H9 (cell line): Measurements from ENCODE around the gene NDC80. TPM values are rescaled to one million over a fixed set of nuclear protein-coding genes. Genes with fewer than 3 reads are reported as not detected.

Source experiments
- DNase-seq: peaks from one replicate; pipeline ENCODE4 v3.0.0-alpha.2; 2017
- H2AFZ ChIP-seq: one replicate; pipeline ENCODE4 v1.6.1; 2013; ENCODE audit warnings: mild to moderate bottlenecking, low read length, control low read depth, moderate library complexity
- H2AK5ac ChIP-seq: 2 replicates; pipeline ENCODE4 v1.6.1; 2013; ENCODE audit warnings: low read length, control low read depth, mixed read lengths; ENCODE audit not compliant: insufficient read length
- H2BK120ac ChIP-seq: one replicate; pipeline ENCODE4 v1.6.1; 2013; ENCODE audit warnings: low read depth, mild to moderate bottlenecking, low read length, control low read depth, inconsistent platforms; ENCODE audit not compliant: poor library complexity, severe bottlenecking
- H2BK12ac ChIP-seq: 2 replicates; pipeline ENCODE4 v1.6.1; 2013; ENCODE audit warnings: low read length, control low read depth, mixed read lengths, low read depth; ENCODE audit not compliant: insufficient read length
- H2BK15ac ChIP-seq: 2 replicates; pipeline ENCODE4 v1.6.1; 2013; ENCODE audit warnings: low read depth, low read length, control low read depth
- H2BK20ac ChIP-seq: one replicate; pipeline ENCODE4 v1.6.1; 2013; ENCODE audit warnings: low read depth, mild to moderate bottlenecking, low read length, control low read depth, inconsistent platforms; ENCODE audit not compliant: poor library complexity, severe bottlenecking
- H2BK5ac ChIP-seq: 2 replicates; pipeline ENCODE4 v1.6.1; 2013; ENCODE audit warnings: low read length, control low read depth, mixed read lengths; ENCODE audit not compliant: insufficient read length
- H3K14ac ChIP-seq: 2 replicates; pipeline ENCODE4 v1.6.1; 2013; ENCODE audit warnings: low read length, control low read depth; ENCODE audit not compliant: insufficient read depth
- H3K18ac ChIP-seq: 2 replicates; pipeline ENCODE4 v1.6.1; 2013; ENCODE audit warnings: low read depth, mild to moderate bottlenecking, mixed read lengths, low read length, control low read depth; ENCODE audit not compliant: insufficient read length
- H3K23ac ChIP-seq: 2 replicates; pipeline ENCODE4 v1.6.1; 2013; ENCODE audit warnings: low read length, control low read depth, mixed read lengths, low read depth; ENCODE audit not compliant: insufficient read length
- H3K23me2 ChIP-seq: 2 replicates; pipeline ENCODE4 v1.6.1; 2013; ENCODE audit warnings: low read depth, mild to moderate bottlenecking, mixed read lengths, low read length, control low read depth; ENCODE audit not compliant: insufficient read length, poor library complexity, severe bottlenecking
- H3K27ac ChIP-seq: 2 replicates; pipeline ENCODE4 v1.5.1; 2013; ENCODE audit warnings: low read length, control low read depth, mixed read lengths, low read depth; ENCODE audit not compliant: insufficient read length
- H3K27me3 ChIP-seq: 2 replicates; pipeline ENCODE4 v1.6.1; 2013; ENCODE audit warnings: low read length, control low read depth, inconsistent platforms; ENCODE audit not compliant: insufficient read depth
- H3K4ac ChIP-seq: 2 replicates; pipeline ENCODE4 v1.6.1; 2013; ENCODE audit warnings: low read depth, mild to moderate bottlenecking, control low read depth, inconsistent platforms, low read length, moderate library complexity
- H3K4me1 ChIP-seq: 2 replicates; pipeline ENCODE4 v1.6.1; 2013; ENCODE audit warnings: low read length, control low read depth, inconsistent platforms; ENCODE audit not compliant: insufficient read depth
- H3K4me2 ChIP-seq: 2 replicates; pipeline ENCODE4 v1.6.1; 2013; ENCODE audit warnings: low read length, control low read depth, mixed read lengths; ENCODE audit not compliant: insufficient read length, insufficient read depth
- H3K56ac ChIP-seq: 2 replicates; pipeline ENCODE4 v1.6.1; 2013; ENCODE audit warnings: low read depth, mild to moderate bottlenecking, mixed read lengths, low read length, control low read depth; ENCODE audit not compliant: insufficient read length
- H3K79me1 ChIP-seq: 2 replicates; pipeline ENCODE4 v1.6.1; 2013; ENCODE audit warnings: low read depth, mild to moderate bottlenecking, moderate library complexity, low read length, control low read depth, inconsistent platforms; ENCODE audit not compliant: insufficient read depth, poor library complexity, severe bottlenecking
- H3K79me2 ChIP-seq: 2 replicates; pipeline ENCODE4 v1.6.1; 2013; ENCODE audit warnings: low read length, control low read depth, inconsistent platforms; ENCODE audit not compliant: insufficient read depth
- H3K9ac ChIP-seq: 2 replicates; pipeline ENCODE4 v1.6.1; 2013; ENCODE audit warnings: low read length, control low read depth, mixed read lengths; ENCODE audit not compliant: insufficient read length; ENCODE audit errors: extremely low read depth
- H3K9me3 ChIP-seq: one replicate; pipeline ENCODE4 v1.6.1; 2013; ENCODE audit warnings: low read depth, low read length, inconsistent platforms; ENCODE audit not compliant: control insufficient read depth
- H3T11ph ChIP-seq: one replicate; pipeline ENCODE4 v1.6.1; 2013; ENCODE audit warnings: mild to moderate bottlenecking, low read length, control low read depth, inconsistent platforms
- H4K20me1 ChIP-seq: one replicate; pipeline ENCODE4 v1.6.1; 2013; ENCODE audit not compliant: control insufficient read depth, insufficient read length, insufficient read depth
- H4K5ac ChIP-seq: 2 replicates; pipeline ENCODE4 v1.6.1; 2013; ENCODE audit warnings: low read depth, mild to moderate bottlenecking, mixed read lengths, low read length, control low read depth; ENCODE audit not compliant: insufficient read length
- H4K8ac ChIP-seq: replicated peaks from 2 replicates; pipeline ENCODE4 v1.6.1; 2013; ENCODE audit warnings: low read length, control low read depth, mixed read lengths, low read depth; ENCODE audit not compliant: insufficient read length
- H4K91ac ChIP-seq: 2 replicates; pipeline ENCODE4 v1.6.1; 2013; ENCODE audit warnings: low read depth, mild to moderate bottlenecking, moderate library complexity, mixed read lengths, low read length, control low read depth; ENCODE audit not compliant: insufficient read length
- H3K27ac Mint-ChIP-seq, 3 experiments: 2 replicates in 2 of 3; 3 replicates in 1 of 3; pipeline ENCODE4 v1.8.0; 2020 to 2021; ENCODE audit warnings: mixed read lengths in 3 of 3, mild to moderate bottlenecking in 1 of 3, moderate library complexity in 1 of 3
- H3K27me3 Mint-ChIP-seq: 2 replicates; pipeline ENCODE4 v1.8.0; 2021; ENCODE audit warnings: low read depth, mild to moderate bottlenecking, moderate library complexity, mixed read lengths
- H3K36me3 Mint-ChIP-seq, 3 experiments: 2 replicates in 2 of 3; 3 replicates in 1 of 3; pipeline ENCODE4 v1.8.0; 2020 to 2021; ENCODE audit warnings: low read depth in 3 of 3, mixed read lengths in 3 of 3; ENCODE audit not compliant: insufficient read depth in 1 of 3
- H3K4me1 Mint-ChIP-seq, 2 experiments: 2 replicates each; pipeline ENCODE4 v1.8.0; 2020; ENCODE audit warnings: mixed read lengths in 2 of 2
- H3K4me3 Mint-ChIP-seq, 2 experiments: 2 replicates in 1 of 2; 3 replicates in 1 of 2; pipeline ENCODE4 v1.8.0; 2020 to 2021; ENCODE audit warnings: mild to moderate bottlenecking in 2 of 2, mixed read lengths in 2 of 2, moderate library complexity in 1 of 2
- H3K9me3 Mint-ChIP-seq, 2 experiments: 2 replicates in 1 of 2; 3 replicates in 1 of 2; pipeline ENCODE4 v1.8.0; 2020; ENCODE audit warnings: mild to moderate bottlenecking in 2 of 2, mixed read lengths in 2 of 2, moderate library complexity in 1 of 2
- CTCF ChIP-seq: fragments of 200-600 bp; sonication (generic); conservative IDR thresholded peaks from 3 replicates; pipeline ENCODE4 v1.8.0; 2021; ENCODE audit warnings: antibody characterized with exemption, mild to moderate bottlenecking
- WGBS: extraction: QIAGEN DNeasy Blood & Tissue Kit; methylation state at CpG from one replicate; pipeline ENCODE4 v1.1.7; 2013; ENCODE audit warnings: missing lambda C conversion rate, low lambda C conversion rate, mixed read lengths; ENCODE audit not compliant: insufficient read length; ENCODE audit errors: extremely low coverage; 5-methylcytosine and 5-hydroxymethylcytosine counted together
- total RNA-seq: library from RNA; stranded (reverse); gene quantifications from 2 replicates; pipeline ENCODE4 v1.2.1, GENCODE V29; 2021

Gene NDC80
- total RNA-seq, 1 experiment from 2014 or later: 39.5 TPM

- Histone ChIP-seq H3K23me2 (no peaks in the 10 kb centered on the region), H4K91ac (no peak overlapping the region), H3K18ac (no peak overlapping the region), H3K9ac (no peak overlapping the region), H4K20me1 (no peaks in the 10 kb centered on the region), H3K4me2 (no peak overlapping the region), H3K27me3 (no peaks in the 10 kb centered on the region), H3T11ph (no peak overlapping the region), H2AFZ (no peak overlapping the region), H3K14ac (no peak overlapping the region), H2BK5ac (no peak overlapping the region), H3K79me2 (no peaks in the 10 kb centered on the region), H3K79me1 (no peaks in the 10 kb centered on the region), H3K56ac (no peak overlapping the region), H3K23ac (no peak overlapping the region), H2BK15ac (no peak overlapping the region), H3K9me3 (no peaks in the 10 kb centered on the region), H3K27ac (no peak overlapping the region), H3K4me1 (no peaks in the 10 kb centered on the region), H4K5ac (no peak overlapping the region), H2BK20ac (no peak overlapping the region), H2BK120ac (no peak overlapping the region), H2AK5ac (no peak overlapping the region), H2BK12ac (no peak overlapping the region), H4K8ac (no peak overlapping the region), H3K4ac (no peak overlapping the region)
- no peak for DNase-seq
- no peaks in the 10 kb centered on the region for H3K9me3 Mint-ChIP-seq
- no peaks in the 10 kb centered on the region for H3K4me1 Mint-ChIP-seq
- H3K36me3 Mint-ChIP-seq: peaks cover 6 to 24% (median 23%) of the 10 kb centered on the region in 3 experiments; a peak in 6 of 7 replicates
- no CpG with 5 or more reads among the region's 4 CpGs for WGBS
- H3K27ac Mint-ChIP-seq: no peak overlapping the region
- H3K27me3 Mint-ChIP-seq: no peaks in the 10 kb centered on the region
- TF ChIP-seq CTCF: no peak
- H3K4me3 Mint-ChIP-seq: no peak overlapping the region
Observed at GRCh38 chr18:2618009-2618408, 46.7 kb downstream of the NDC80 start.
